HCT116 (cell line): ENCODE data around the gene PRSS1. TPM values are rescaled to one million over a fixed set of nuclear protein-coding genes. Genes with fewer than 3 reads are reported as not detected.
"Not testable (repeated sequence)": the region's sequence is repeated elsewhere in the genome, so short reads cannot be mapped to it uniquely, and the experiment has no call there.

Source experiments
- ATAC-seq: fragments of 200-7000 bp; cut with Tn5 transposase; 2 replicates; pipeline ENCODE4 v1.9.1; 2020; ENCODE audit warnings: mild to moderate bottlenecking, moderate library complexity
- BruUV-seq: library from RNA; stranded (reverse); fragments of 400-500 nt; replicated peaks from 2 replicates; lab custom pipeline; 2021; lab: Mats Ljungman, UMichigan
- CTCF ChIA-PET: fragments of 300-600 bp; sonication (Branson Sonifier 250); formaldehyde crosslinking; loops from one replicate; lab custom pipeline; 2021; ENCODE audit warnings: antibody characterized with exemption; lab: Charles Lee
- POLR2A ChIA-PET: fragments of 300-600, 350-600 bp; sonication (Branson Sonifier 250); formaldehyde crosslinking; loops from one replicate; lab custom pipeline; 2021; ENCODE audit warnings: antibody characterized with exemption; lab: Charles Lee
- RAD21 ChIA-PET, 2 experiments: fragments of 300-600 bp; sonication (Branson Sonifier 250); formaldehyde crosslinking; loops; one replicate each; lab custom pipeline; 2023; ENCODE audit warnings: low total read pairs in 2 of 2; ENCODE audit not compliant: uncharacterized antibody in 2 of 2, unreplicated experiment in 2 of 2, low non-redundant PET in 1 of 2; lab: Charles Lee
- DNase-seq: peaks from one replicate; pipeline ENCODE4 v3.0.0-alpha.2; 2010; ENCODE audit warnings: low read depth, low spot score
- H2AFZ ChIP-seq: fragments of 200-600 bp; shearing (Covaris generic), sonication (generic); 2 replicates; pipeline ENCODE4 v1.6.1; 2017; ENCODE audit warnings: low read depth, mixed run types, mixed read lengths, antibody characterized with exemption, low read length; ENCODE audit not compliant: poor library complexity, severe bottlenecking
- H3K27ac ChIP-seq: 2 replicates; pipeline ENCODE4 v1.5.1; 2012; ENCODE audit warnings: low read depth, low read length
- H3K27me3 ChIP-seq: fragments of 200-600 bp; sonication (generic); 2 replicates; pipeline ENCODE4 v1.6.1; 2016; ENCODE audit warnings: mixed run types, low read length, mixed read lengths; ENCODE audit not compliant: insufficient read depth
- H3K36me3 ChIP-seq, 2 experiments: fragments of 200-500 bp in 1 of 2; fragments of 200-600 bp in 1 of 2; sonication (Bioruptor generic) in 1 of 2; sonication (generic) in 1 of 2; 2 replicates each; pipeline versions ENCODE4 v1.5.1 to v1.6.1; 2014 to 2016; ENCODE audit warnings: low read length in 2 of 2, inconsistent platforms in 1 of 2, mixed read lengths in 1 of 2, mixed run types in 1 of 2; ENCODE audit not compliant: insufficient read depth in 2 of 2, control insufficient read depth in 1 of 2
- H3K4me1 ChIP-seq, 2 experiments: fragments of 200-600 bp in 1 of 2; sonication (generic) in 1 of 2; 2 replicates each; pipeline versions ENCODE4 v1.5.1 to v1.6.1; 2012 to 2017; ENCODE audit warnings: low read length in 2 of 2, inconsistent platforms in 1 of 2, mild to moderate bottlenecking in 1 of 2, mixed read lengths in 1 of 2, mixed run types in 1 of 2, moderate library complexity in 1 of 2; ENCODE audit not compliant: insufficient read depth in 2 of 2, control insufficient read depth in 1 of 2
- H3K4me2 ChIP-seq: fragments of 200-600 bp; sonication (generic); 2 replicates; pipeline ENCODE4 v1.6.1; 2017; ENCODE audit warnings: mixed run types, low read length, mixed read lengths
- H3K4me3 ChIP-seq, 2 experiments: fragments of 200-600 bp in 1 of 2; sonication (generic) in 1 of 2; replicated peaks in 1 of 2; 2 replicates each; pipeline ENCODE4 v1.5.1; 2011 to 2016; ENCODE audit warnings: low read length in 2 of 2, control low read depth in 1 of 2, low read depth in 1 of 2, mild to moderate bottlenecking in 1 of 2, mixed read lengths in 1 of 2, mixed run types in 1 of 2
- H3K79me2 ChIP-seq: fragments of 200-600 bp; sonication (generic); 2 replicates; pipeline ENCODE4 v1.6.1; 2017; ENCODE audit warnings: mild to moderate bottlenecking, mixed run types, low read length, moderate library complexity, mixed read lengths; ENCODE audit not compliant: insufficient read depth
- H3K9ac ChIP-seq: fragments of 200-600 bp; sonication (generic); 2 replicates; pipeline ENCODE4 v1.6.1; 2016; ENCODE audit warnings: low read length, mixed read lengths
- H3K9me2 ChIP-seq: fragments of 200-600 bp; sonication (generic), shearing (Covaris generic); 2 replicates; pipeline ENCODE4 v1.6.1; 2017; ENCODE audit warnings: mixed run types, mild to moderate bottlenecking, moderate library complexity; ENCODE audit not compliant: insufficient read depth
- H3K9me3 ChIP-seq, 2 experiments: fragments of 200-500 bp in 1 of 2; fragments of 200-600 bp in 1 of 2; sonication (Bioruptor generic) in 1 of 2; sonication (generic) in 1 of 2; 2 replicates each; pipeline ENCODE4 v1.6.1; 2014 to 2017; ENCODE audit warnings: low read length in 2 of 2, mixed read lengths in 2 of 2, inconsistent platforms in 1 of 2, low read depth in 1 of 2, mild to moderate bottlenecking in 1 of 2, mixed run types in 1 of 2, moderate library complexity in 1 of 2; ENCODE audit not compliant: control insufficient read depth in 1 of 2, insufficient read depth in 1 of 2
- H4K20me1 ChIP-seq: fragments of 200-600 bp; sonication (generic), shearing (Covaris generic); 2 replicates; pipeline ENCODE4 v1.6.1; 2017; ENCODE audit warnings: mixed run types, mild to moderate bottlenecking, moderate library complexity; ENCODE audit not compliant: insufficient read depth
- ATF3 ChIP-seq: IDR thresholded peaks from 2 replicates; pipeline ENCODE4 v1.6.1; 2012
- EGR1 ChIP-seq: IDR thresholded peaks from 2 replicates; pipeline ENCODE4 v1.6.1; 2012; ENCODE audit warnings: low read depth
- ELF1 ChIP-seq: IDR thresholded peaks from 2 replicates; pipeline ENCODE4 v1.6.1; 2012; ENCODE audit warnings: low read depth, borderline replicate concordance
- EZH2phosphoT487 ChIP-seq: fragments of 200-600 bp; IDR thresholded peaks from 2 replicates; pipeline ENCODE4 v1.6.1; 2018; ENCODE audit warnings: antibody characterized with exemption, borderline replicate concordance
- FOSL1 ChIP-seq: IDR thresholded peaks from 2 replicates; pipeline ENCODE4 v1.6.1; 2012; ENCODE audit warnings: low read depth
- JUND ChIP-seq: IDR thresholded peaks from 2 replicates; pipeline ENCODE4 v1.6.1; 2012
- MAX ChIP-seq: IDR thresholded peaks from 2 replicates; pipeline ENCODE4 v1.6.1; 2012
- POLR2A ChIP-seq: IDR thresholded peaks from 2 replicates; pipeline ENCODE4 v1.7.0; 2011; ENCODE audit warnings: borderline replicate concordance; ENCODE audit not compliant: insufficient read depth, insufficient read length; ENCODE audit errors: extremely low read depth
- REST ChIP-seq: IDR thresholded peaks from 2 replicates; pipeline ENCODE4 v1.6.1; 2012; ENCODE audit warnings: low read depth
- SIN3A ChIP-seq: IDR thresholded peaks from 2 replicates; pipeline ENCODE4 v1.6.1; 2012; ENCODE audit warnings: low read depth
- SP1 ChIP-seq: IDR thresholded peaks from 2 replicates; pipeline ENCODE4 v1.6.1; 2012; ENCODE audit warnings: low read depth
- ZBTB33 ChIP-seq: IDR thresholded peaks from 2 replicates; pipeline ENCODE4 v1.6.1; 2011; ENCODE audit warnings: mild to moderate bottlenecking, low read length, moderate library complexity; ENCODE audit not compliant: insufficient replicate concordance; ENCODE audit errors: extremely low read depth
- ZNF274 ChIP-seq: fragments of 200-500 bp; sonication (Bioruptor generic); IDR thresholded peaks from 2 replicates; pipeline ENCODE4 v1.6.1; 2014; ENCODE audit warnings: mild to moderate bottlenecking, low read depth, low read length, inconsistent platforms
- intact Hi-C: fragments of 100-400 bp; cut with micrococcal nuclease; formaldehyde crosslinking; loops from 2 replicates; pipeline ENCODE4 v1.10.0; 2022
- total RNA-seq: library from RNA; stranded (reverse); gene quantifications from one replicate; pipeline ENCODE4 v1.2.1, GENCODE V29; 2021; ENCODE audit not compliant: unreplicated experiment

Gene PRSS1
- total RNA-seq, 1 experiment from 2014 or later, result 14.6 TPM

GRCh38 chr7:142776206-142776844 lies 27.1 kb downstream of the PRSS1 start:
- Histone ChIP-seq H3K36me3 (no peaks in the 10 kb centered on the region), H3K4me3 (no peak overlapping the region), H3K9me3 (no peaks in the 10 kb centered on the region), H4K20me1 (no peaks in the 10 kb centered on the region), H3K4me1 (no peaks in the 10 kb centered on the region), H3K4me2 (no peak overlapping the region), H3K27me3 (0 out of 2 replicates have a peak, but pooled peaks cover 3% of the 10 kb centered on the region), H2AFZ (no peak overlapping the region), H3K9me2 (no peaks in the 10 kb centered on the region), H3K27ac (no peak overlapping the region), H3K79me2 (no peaks in the 10 kb centered on the region), H3K9ac (no peak overlapping the region)
- ATAC-seq (no peak), DNase-seq (no peak)
- ChIA-PET POLR2A (no interaction called here), RAD21 (no interaction called here), CTCF (no interaction called here)
- BruUV-seq, result no TSS peak
- TF ChIP-seq MAX (no peak), EZH2phosphoT487 (no peak), SP1 (no peak), ZBTB33 (no peak), EGR1 (no peak), ELF1 (no peak), ZNF274 (no peak), ATF3 (no peak), REST (no peak), JUND (no peak), POLR2A (no peak), FOSL1 (no peak), SIN3A (no peak)
- intact Hi-C loops, result no loop called here

GRCh38 chr7:142776845-142777225 lies 27.6 kb downstream of the PRSS1 start:
- H3K36me3 ChIP-seq, H3K4me3 ChIP-seq, H3K9ac ChIP-seq, H3K9me2 ChIP-seq, H3K9me3 ChIP-seq, H2AFZ ChIP-seq, RAD21 ChIA-PET, CTCF ChIA-PET, DNase-seq, H3K4me1 ChIP-seq, BruUV-seq, ATAC-seq, intact Hi-C loops, H3K27ac ChIP-seq, H4K20me1 ChIP-seq, H3K27me3 ChIP-seq, H3K4me2 ChIP-seq, H3K79me2 ChIP-seq, POLR2A ChIA-PET: not testable (repeated sequence)
